ENCODE data around the gene GPAT3.
"Not testable (repeated sequence)": the region's sequence is repeated elsewhere in the genome, so short reads cannot be mapped to it uniquely, and the experiment has no call there.

GPAT3 gene

GRCh38 chr4:83490876-83491450 is 44.9 kb upstream of the GPAT3 start:
- Histone ChIP-seq H3K18ac (ENCODE audit: low read length) (no peak overlapping the region), H3K4ac (ENCODE audit: low read length) (no peak overlapping the region), H2BK12ac (ENCODE audit: low read length) (no peak overlapping the region), H4K8ac (ENCODE audit: low read depth, low read length) (no peak overlapping the region), H3K23ac (ENCODE audit: low read depth, low read length, poor library complexity) (no peak overlapping the region), H3K4me3 (ENCODE audit: low read length in 2 of 2) (no peak overlapping the region), H3K14ac (ENCODE audit: low read length) (no peak overlapping the region), H3K4me2 (ENCODE audit: insufficient read depth, low read length, poor library complexity, severe bottlenecking) (no peak overlapping the region), H3K4me1 (ENCODE audit: control insufficient read depth in 2 of 2, insufficient read depth in 1 of 2, low read depth in 1 of 2, low read length in 2 of 2) (no peaks in the 10 kb centered on the region), H3K9ac (ENCODE audit: low read depth, low read length, poor library complexity) (no peak overlapping the region), H3K79me1 (ENCODE audit: low read depth, low read length) (no peaks in the 10 kb centered on the region), H2AK5ac (ENCODE audit: low read depth, low read length) (no peak overlapping the region), H3K27ac (replicated peaks; ENCODE audit: low read length) (no peak overlapping the region), H3K27me3 (ENCODE audit: control insufficient read depth in 3 of 3, insufficient read depth in 3 of 3, low read depth in 1 of 3, low read length in 3 of 3) (no peaks in the 10 kb centered on the region), H2BK15ac (ENCODE audit: low read length) (no peak overlapping the region), H2AFZ (ENCODE audit: low read length) (no peak overlapping the region), H2BK5ac (ENCODE audit: low read length) (no peak overlapping the region), H3K36me3 (replicated peaks in 1 of 2; ENCODE audit: control insufficient read depth in 2 of 2, insufficient read depth in 2 of 2, low read length in 2 of 2) (no peaks in the 10 kb centered on the region), H4K91ac (ENCODE audit: low read depth, low read length, poor library complexity) (no peak overlapping the region), H3K9me3 (replicated peaks in 1 of 2; ENCODE audit: control insufficient read depth in 2 of 2, insufficient read depth in 1 of 2, low read depth in 1 of 2, low read length in 2 of 2) (no peaks in the 10 kb centered on the region), H2BK120ac (ENCODE audit: low read depth, low read length) (no peak overlapping the region)
- no peak for DNase-seq (ENCODE audit: low spot score)
- WGBS, 2 donors (ENCODE audit: extremely low coverage in 2 of 2, insufficient read length in 2 of 2, insufficient replicate concordance in 1 of 2), result no CpG with 5 or more reads among the region's 1 CpG

GRCh38 chr4:83496085-83496917 is 39.6 kb upstream of the GPAT3 start:
- H3K27me3 ChIP-seq (ENCODE audit: control insufficient read depth in 3 of 3, insufficient read depth in 3 of 3, low read depth in 1 of 3, low read length in 3 of 3); H3K23ac ChIP-seq (ENCODE audit: low read depth, low read length, poor library complexity); H3K14ac ChIP-seq (ENCODE audit: low read length); H2BK120ac ChIP-seq (ENCODE audit: low read depth, low read length); H2AFZ ChIP-seq (ENCODE audit: low read length); H3K9ac ChIP-seq (ENCODE audit: low read depth, low read length, poor library complexity); H3K18ac ChIP-seq (ENCODE audit: low read length); H3K79me1 ChIP-seq (ENCODE audit: low read depth, low read length); H4K8ac ChIP-seq (ENCODE audit: low read depth, low read length); H3K4me3 ChIP-seq (ENCODE audit: low read length in 2 of 2); H2AK5ac ChIP-seq (ENCODE audit: low read depth, low read length); H2BK5ac ChIP-seq (ENCODE audit: low read length); H3K27ac ChIP-seq (replicated peaks; ENCODE audit: low read length); H3K4ac ChIP-seq (ENCODE audit: low read length); H3K4me1 ChIP-seq (ENCODE audit: control insufficient read depth in 2 of 2, insufficient read depth in 1 of 2, low read depth in 1 of 2, low read length in 2 of 2); H4K91ac ChIP-seq (ENCODE audit: low read depth, low read length, poor library complexity); H3K36me3 ChIP-seq (replicated peaks in 1 of 2; ENCODE audit: control insufficient read depth in 2 of 2, insufficient read depth in 2 of 2, low read length in 2 of 2); H2BK12ac ChIP-seq (ENCODE audit: low read length); H2BK15ac ChIP-seq (ENCODE audit: low read length); H3K4me2 ChIP-seq (ENCODE audit: insufficient read depth, low read length, poor library complexity, severe bottlenecking); H3K9me3 ChIP-seq (replicated peaks in 1 of 2; ENCODE audit: control insufficient read depth in 2 of 2, insufficient read depth in 1 of 2, low read depth in 1 of 2, low read length in 2 of 2); DNase-seq (ENCODE audit: low spot score): not testable (repeated sequence)
- WGBS, 2 donors (ENCODE audit: extremely low coverage in 2 of 2, insufficient read length in 2 of 2, insufficient replicate concordance in 1 of 2), result no CpG with 5 or more reads among the region's 8 CpGs

GRCh38 chr4:83498187-83498586 is 37.7 kb upstream of the GPAT3 start:
- Histone ChIP-seq H3K4me2 (ENCODE audit: insufficient read depth, low read length, poor library complexity, severe bottlenecking) (no peak overlapping the region), H2AFZ (ENCODE audit: low read length) (no peak overlapping the region), H4K91ac (ENCODE audit: low read depth, low read length, poor library complexity) (no peak overlapping the region), H2AK5ac (ENCODE audit: low read depth, low read length) (no peak overlapping the region), H3K36me3 (replicated peaks in 1 of 2; ENCODE audit: control insufficient read depth in 2 of 2, insufficient read depth in 2 of 2, low read length in 2 of 2) (no peaks in the 10 kb centered on the region), H3K9me3 (replicated peaks in 1 of 2; ENCODE audit: control insufficient read depth in 2 of 2, insufficient read depth in 1 of 2, low read depth in 1 of 2, low read length in 2 of 2) (no peaks in the 10 kb centered on the region), H3K9ac (ENCODE audit: low read depth, low read length, poor library complexity) (no peak overlapping the region), H3K4ac (ENCODE audit: low read length) (no peak overlapping the region), H2BK5ac (ENCODE audit: low read length) (no peak overlapping the region), H3K27me3 (ENCODE audit: control insufficient read depth in 3 of 3, insufficient read depth in 3 of 3, low read depth in 1 of 3, low read length in 3 of 3) (peaks cover 0 to 8% (median 0%) of the 10 kb centered on the region in 3 experiments), H3K18ac (ENCODE audit: low read length) (no peak overlapping the region), H2BK15ac (ENCODE audit: low read length) (no peak overlapping the region), H3K4me3 (ENCODE audit: low read length in 2 of 2) (no peak overlapping the region), H3K4me1 (ENCODE audit: control insufficient read depth in 2 of 2, insufficient read depth in 1 of 2, low read depth in 1 of 2, low read length in 2 of 2) (no peaks in the 10 kb centered on the region), H3K79me1 (ENCODE audit: low read depth, low read length) (no peaks in the 10 kb centered on the region), H4K8ac (ENCODE audit: low read depth, low read length) (no peak overlapping the region), H3K23ac (ENCODE audit: low read depth, low read length, poor library complexity) (no peak overlapping the region), H2BK12ac (ENCODE audit: low read length) (no peak overlapping the region), H3K27ac (replicated peaks; ENCODE audit: low read length) (no peak overlapping the region), H2BK120ac (ENCODE audit: low read depth, low read length) (no peak overlapping the region), H3K14ac (ENCODE audit: low read length) (no peak overlapping the region)
- no peak for DNase-seq (ENCODE audit: low spot score)
- no CpG with 5 or more reads among the region's 1 CpG for WGBS, 2 donors (ENCODE audit: extremely low coverage in 2 of 2, insufficient read length in 2 of 2, insufficient replicate concordance in 1 of 2)

- not testable (repeated sequence) for H2BK15ac ChIP-seq (ENCODE audit: low read length); H2AK5ac ChIP-seq (ENCODE audit: low read depth, low read length); H3K4me3 ChIP-seq (ENCODE audit: low read length in 2 of 2); H3K27me3 ChIP-seq (ENCODE audit: control insufficient read depth in 3 of 3, insufficient read depth in 3 of 3, low read depth in 1 of 3, low read length in 3 of 3); H2BK5ac ChIP-seq (ENCODE audit: low read length); H4K8ac ChIP-seq (ENCODE audit: low read depth, low read length); H3K9me3 ChIP-seq (replicated peaks in 1 of 2; ENCODE audit: control insufficient read depth in 2 of 2, insufficient read depth in 1 of 2, low read depth in 1 of 2, low read length in 2 of 2); H3K79me1 ChIP-seq (ENCODE audit: low read depth, low read length); H3K4me1 ChIP-seq (ENCODE audit: control insufficient read depth in 2 of 2, insufficient read depth in 1 of 2, low read depth in 1 of 2, low read length in 2 of 2); DNase-seq (ENCODE audit: low spot score); H4K91ac ChIP-seq (ENCODE audit: low read depth, low read length, poor library complexity); H3K27ac ChIP-seq (replicated peaks; ENCODE audit: low read length); H3K18ac ChIP-seq (ENCODE audit: low read length); H2BK120ac ChIP-seq (ENCODE audit: low read depth, low read length); H3K9ac ChIP-seq (ENCODE audit: low read depth, low read length, poor library complexity); H2AFZ ChIP-seq (ENCODE audit: low read length); H3K36me3 ChIP-seq (replicated peaks in 1 of 2; ENCODE audit: control insufficient read depth in 2 of 2, insufficient read depth in 2 of 2, low read length in 2 of 2); H3K14ac ChIP-seq (ENCODE audit: low read length); H3K23ac ChIP-seq (ENCODE audit: low read depth, low read length, poor library complexity); H3K4ac ChIP-seq (ENCODE audit: low read length); H2BK12ac ChIP-seq (ENCODE audit: low read length); H3K4me2 ChIP-seq (ENCODE audit: insufficient read depth, low read length, poor library complexity, severe bottlenecking)
- no CpG with 5 or more reads among the region's 3 CpGs for WGBS, 2 donors (ENCODE audit: extremely low coverage in 2 of 2, insufficient read length in 2 of 2, insufficient replicate concordance in 1 of 2)
Observed at GRCh38 chr4:83501671-83502070, 34.2 kb upstream of the GPAT3 start.
